BJ (cell line): Measurements from ENCODE around the gene OBP2A. TPM values are rescaled to one million over a fixed set of nuclear protein-coding genes. Genes with fewer than 3 reads are reported as not detected.

ENCODE experiments used
- CTCF ChIA-PET: fragments of 350-600 bp; formaldehyde crosslinking; extraction: SDS; loops from one replicate; lab custom pipeline; 2021; ENCODE audit warnings: antibody characterized with exemption, inconsistent platforms; lab: Yijun Ruan, JAX
- POLR2A ChIA-PET: fragments of 300-600 bp; sonication (Branson Sonifier 250); formaldehyde crosslinking; extraction: SDS; loops from one replicate; lab custom pipeline; 2021; ENCODE audit warnings: antibody characterized with exemption; lab: Charles Lee
- DNase-seq: peaks from one replicate; pipeline ENCODE4 v3.0.0-alpha.2; 2011; ENCODE audit warnings: low read depth
- H3K27me3 ChIP-seq: 2 replicates; pipeline ENCODE4 v1.6.0; 2011; ENCODE audit warnings: low read length; ENCODE audit not compliant: control insufficient read depth, insufficient read depth
- H3K36me3 ChIP-seq: 2 replicates; pipeline ENCODE4 v1.5.1; 2011; ENCODE audit warnings: low read length; ENCODE audit not compliant: control insufficient read depth, insufficient read depth
- H3K4me3 ChIP-seq: 2 replicates; pipeline ENCODE4 v1.5.1; 2011; ENCODE audit warnings: low read depth, mild to moderate bottlenecking, control low read depth, low read length
- CTCF ChIP-seq: IDR thresholded peaks from 2 replicates; pipeline ENCODE4 v1.5.1; 2011; ENCODE audit warnings: low read depth, mild to moderate bottlenecking, control low read depth, inconsistent platforms, low read length, moderate library complexity; ENCODE audit not compliant: insufficient read depth
- polyA plus RNA-seq: library from polyadenylated mRNA; depleted of rRNA; stranded (reverse); fragments of >200 nt; gene quantifications from 2 replicates; pipeline ENCODE4 v1.2.3, GENCODE V29; 2011

The OBP2A gene
- polyA plus RNA-seq, 1 experiment = not detected

GRCh38 chr9:135517407-135517822 is 28.5 kb upstream of the OBP2A start:
- Histone ChIP-seq H3K27me3 (no peaks in the 10 kb centered on the region; the same call in 1 of the 2 replicates), H3K4me3 (no peak overlapping the region), H3K36me3 (no peaks in the 10 kb centered on the region)
- CTCF ChIA-PET = interaction anchor here (2.4 kb wide), 1 partner anchor 13 kb away, joined by 10 read pairs; no protein-coding TSS in a partner anchor
- TF ChIP-seq CTCF = no peak
- no peak for DNase-seq
- POLR2A ChIA-PET = no interaction called here

- POLR2A ChIA-PET = no interaction called here
- Histone ChIP-seq H3K36me3 (no peaks in the 10 kb centered on the region), H3K4me3 (no peak overlapping the region), H3K27me3 (no peaks in the 10 kb centered on the region; the same call in 1 of the 2 replicates)
- no peak for DNase-seq
- CTCF ChIA-PET = interaction anchor here (1.0 kb wide), 1 partner anchor 15 kb away, joined by 4 read pairs; no protein-coding TSS in a partner anchor
- no peak for TF ChIP-seq CTCF
Observed at GRCh38 chr9:135519179-135519971, 26.6 kb upstream of the OBP2A start.

GRCh38 chr9:135520916-135521607 is 24.9 kb upstream of the OBP2A start, which contains the start of gene LCN1:
Gene LCN1 (plus strand): TSS chr9:135521440. CDS start chr9:135521498, 58 bp downstream.
- no peak for DNase-seq
- CTCF ChIA-PET = interaction anchor here (0.6 kb wide), 1 partner anchor 615 kb away, joined by 3 read pairs; no protein-coding TSS in a partner anchor
- TF ChIP-seq CTCF = no peak

GRCh38 chr9:135521608-135522095 is 24.3 kb upstream of the OBP2A start:
- no peaks in the 10 kb centered on the region for H3K36me3 ChIP-seq
- H3K4me3 ChIP-seq = no peak overlapping the region
- CTCF ChIA-PET = interaction anchor here (0.6 kb wide), 1 partner anchor 614 kb away, joined by 3 read pairs; no protein-coding TSS in a partner anchor
- no peak for TF ChIP-seq CTCF
- H3K27me3 ChIP-seq = no peaks in the 10 kb centered on the region; the same call in 1 of the 2 replicates
- POLR2A ChIA-PET = no interaction called here
- DNase-seq = no peak

More at GRCh38 chr9:135520916-135521607, 24.9 kb upstream of the OBP2A start, which contains the start of gene LCN1:
- Histone ChIP-seq H3K4me3 (no peak within 1 kb of the TSS), H3K36me3 (no peaks in the 10 kb centered on the region), H3K27me3 (no peaks in the 10 kb centered on the region; the same call in 1 of the 2 replicates)
- POLR2A ChIA-PET = no interaction called here
